ENCODE results near the gene TSSC4. TPM values are rescaled to one million over a fixed set of nuclear protein-coding genes. Genes with fewer than 3 reads are reported as not detected.

Gene TSSC4
- total RNA-seq, 1 donor, result 31.5 TPM

DNA sequence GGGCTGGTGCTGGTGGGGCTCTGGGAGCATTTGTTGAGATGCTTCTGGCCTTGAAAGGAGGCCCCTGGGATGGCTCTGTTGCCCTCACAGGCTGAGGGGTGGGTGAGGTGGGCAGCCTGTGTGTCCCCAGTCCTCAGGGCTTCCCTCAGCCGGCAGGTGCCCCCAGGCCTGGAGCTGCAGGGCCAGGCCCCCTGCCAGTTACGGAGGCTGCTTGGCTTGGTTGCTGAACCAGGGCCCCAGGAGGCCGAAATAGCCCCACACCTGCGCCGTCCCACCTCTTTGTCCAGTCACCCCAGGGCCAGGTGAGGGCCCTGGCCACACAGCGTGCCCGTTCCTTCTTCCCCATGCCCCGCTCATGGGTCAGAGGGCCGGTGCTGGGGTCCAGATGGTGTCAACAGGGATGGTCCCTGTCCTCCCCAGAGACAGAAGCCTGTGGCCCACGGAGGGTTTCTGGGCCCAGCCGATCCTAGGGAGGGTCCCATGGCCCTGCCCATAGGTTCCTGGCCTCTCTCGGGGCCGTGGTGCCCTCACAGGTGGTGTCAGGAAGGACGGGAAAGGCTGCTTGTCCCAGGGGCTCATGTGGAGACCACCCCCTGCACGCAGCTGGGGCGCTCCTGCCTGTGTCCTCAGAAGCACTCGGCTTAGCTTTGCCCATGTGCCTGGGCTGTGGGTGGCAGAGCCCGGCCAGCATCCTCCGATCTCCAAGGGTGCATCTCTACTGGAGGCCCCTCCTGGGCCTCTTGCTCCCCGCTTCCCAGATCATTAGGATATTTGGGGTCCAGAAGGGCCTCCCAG lies 9.2 kb upstream of the TSSC4 start:
- TF ChIP-seq, protein P1, sequence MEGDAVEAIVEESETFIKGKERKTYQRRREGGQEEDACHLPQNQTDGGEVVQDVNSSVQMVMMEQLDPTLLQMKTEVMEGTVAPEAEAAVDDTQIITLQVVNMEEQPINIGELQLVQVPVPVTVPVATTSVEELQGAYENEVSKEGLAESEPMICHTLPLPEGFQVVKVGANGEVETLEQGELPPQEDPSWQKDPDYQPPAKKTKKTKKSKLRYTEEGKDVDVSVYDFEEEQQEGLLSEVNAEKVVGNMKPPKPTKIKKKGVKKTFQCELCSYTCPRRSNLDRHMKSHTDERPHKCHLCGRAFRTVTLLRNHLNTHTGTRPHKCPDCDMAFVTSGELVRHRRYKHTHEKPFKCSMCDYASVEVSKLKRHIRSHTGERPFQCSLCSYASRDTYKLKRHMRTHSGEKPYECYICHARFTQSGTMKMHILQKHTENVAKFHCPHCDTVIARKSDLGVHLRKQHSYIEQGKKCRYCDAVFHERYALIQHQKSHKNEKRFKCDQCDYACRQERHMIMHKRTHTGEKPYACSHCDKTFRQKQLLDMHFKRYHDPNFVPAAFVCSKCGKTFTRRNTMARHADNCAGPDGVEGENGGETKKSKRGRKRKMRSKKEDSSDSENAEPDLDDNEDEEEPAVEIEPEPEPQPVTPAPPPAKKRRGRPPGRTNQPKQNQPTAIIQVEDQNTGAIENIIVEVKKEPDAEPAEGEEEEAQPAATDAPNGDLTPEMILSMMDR (IDR thresholded peaks at IDR 0.05; ENCODE audit: insufficient read depth, low read length), result no peak
- no peak overlapping the region for H3K4me3 ChIP-seq (ENCODE audit: low read depth, low read length)
- DNase-seq (ENCODE audit: low read depth), result no peak

DNA sequence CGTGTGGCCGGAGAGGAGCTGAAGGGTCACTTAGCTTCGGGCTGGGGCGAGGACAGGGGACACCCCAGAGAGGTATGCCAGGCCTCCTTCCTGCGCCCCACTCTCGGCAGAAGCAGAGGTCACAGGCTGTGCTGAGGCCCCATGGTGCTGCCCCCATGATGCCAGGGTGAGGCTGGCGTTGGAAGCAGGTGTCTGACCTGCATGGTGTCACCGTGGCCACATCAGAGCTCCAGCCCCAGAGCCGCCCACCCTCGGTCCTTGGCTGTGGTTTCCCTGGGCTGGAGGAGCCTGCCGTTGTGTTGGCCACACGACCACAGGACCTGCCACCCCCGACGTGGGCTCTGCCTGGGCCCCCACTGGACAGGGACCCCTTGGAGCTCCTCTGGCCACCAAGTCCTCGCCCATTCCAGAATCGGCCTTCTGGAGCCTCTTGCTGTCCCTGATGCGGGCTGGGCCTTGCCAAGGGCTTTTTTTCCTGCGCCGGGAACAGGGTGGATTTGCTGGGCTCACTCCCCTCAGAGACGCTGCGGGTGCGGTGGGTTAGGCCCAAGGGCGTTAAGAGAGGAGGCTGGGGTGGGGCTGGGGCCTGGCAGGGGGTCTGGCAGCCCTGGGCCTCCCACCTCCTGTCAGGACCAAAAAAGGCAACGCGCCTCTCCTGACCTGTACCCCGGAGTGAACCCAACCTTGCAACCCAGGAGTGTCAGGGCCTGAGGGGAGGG lies 8.2 kb upstream of the TSSC4 start:
- no peak overlapping the region for H3K4me3 ChIP-seq (ENCODE audit: low read depth, low read length)
- TF ChIP-seq, protein P1 (IDR thresholded peaks at IDR 0.05; ENCODE audit: insufficient read depth, low read length), result no peak
- no peak for DNase-seq (ENCODE audit: low read depth)

DNA sequence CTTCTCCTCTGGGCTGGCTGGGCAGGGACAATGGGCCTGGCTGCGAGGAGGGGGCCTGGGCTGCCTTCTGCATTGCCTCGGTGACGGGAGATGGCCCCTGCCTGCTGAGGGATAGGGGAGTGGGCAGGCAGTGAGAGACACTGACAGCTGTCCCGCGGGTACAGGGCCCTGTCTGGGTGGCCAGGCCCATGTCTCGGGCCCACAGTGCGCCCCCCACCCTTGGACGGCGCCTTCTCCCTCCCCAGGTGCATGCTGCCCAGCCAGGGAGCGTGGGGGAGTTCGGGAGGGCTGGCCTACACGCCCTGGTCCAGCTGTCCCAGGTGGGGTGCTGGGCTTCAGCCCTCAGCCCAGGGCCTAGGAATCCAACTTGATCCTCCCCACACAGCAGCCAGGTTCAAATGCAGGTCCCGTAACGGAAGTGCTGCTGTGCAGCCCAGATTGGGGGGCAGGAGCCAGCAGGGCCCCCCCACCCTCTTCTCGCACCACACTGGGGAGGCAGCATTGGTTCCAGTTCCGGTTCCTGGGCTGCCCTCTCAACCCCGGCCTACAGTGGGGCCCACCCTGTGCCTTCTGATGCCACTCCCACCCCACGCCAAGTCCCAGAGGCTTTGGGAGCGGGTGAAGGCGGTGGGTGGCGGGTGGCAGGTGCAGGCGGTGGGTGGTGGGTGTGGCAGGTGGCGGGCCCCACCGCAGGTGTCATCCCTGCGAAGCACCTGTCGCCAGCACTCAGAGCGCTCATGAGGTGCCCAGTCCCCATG lies 7.3 kb upstream of the TSSC4 start:
- H3K4me3 ChIP-seq (ENCODE audit: low read depth, low read length), result no peak overlapping the region
- TF ChIP-seq, protein P1 (IDR thresholded peaks at IDR 0.05; ENCODE audit: insufficient read depth, low read length), result no peak
- no peak for DNase-seq (ENCODE audit: low read depth)

GRCh38 chr11:2393941-2394817 lies 6.4 kb upstream of the TSSC4 start:
- no peak overlapping the region for H3K4me3 ChIP-seq (ENCODE audit: low read depth, low read length)
- TF ChIP-seq, protein P1 (IDR thresholded peaks at IDR 0.05; ENCODE audit: insufficient read depth, low read length), result no peak
- no peak for DNase-seq (ENCODE audit: low read depth)

DNA sequence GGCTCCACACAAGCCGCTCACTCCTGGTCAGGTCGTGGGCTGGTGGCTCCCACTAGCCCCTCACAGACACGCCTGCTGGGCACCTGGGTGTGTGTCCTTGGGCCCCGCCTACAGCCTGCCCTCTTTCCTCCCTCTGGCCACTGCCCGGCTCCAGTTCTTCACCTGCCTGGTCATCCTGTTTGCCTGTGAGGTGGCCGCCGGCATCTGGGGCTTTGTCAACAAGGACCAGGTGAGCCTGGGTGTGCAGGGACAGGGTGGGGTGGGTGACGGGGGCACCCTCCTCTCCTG lies 5.8 kb upstream of the TSSC4 start:
- DNase-seq (ENCODE audit: low read depth), result no peak
- TF ChIP-seq, protein P1 (IDR thresholded peaks at IDR 0.05; ENCODE audit: insufficient read depth, low read length), result no peak
- H3K4me3 ChIP-seq (ENCODE audit: low read depth, low read length), result no peak overlapping the region

DNA sequence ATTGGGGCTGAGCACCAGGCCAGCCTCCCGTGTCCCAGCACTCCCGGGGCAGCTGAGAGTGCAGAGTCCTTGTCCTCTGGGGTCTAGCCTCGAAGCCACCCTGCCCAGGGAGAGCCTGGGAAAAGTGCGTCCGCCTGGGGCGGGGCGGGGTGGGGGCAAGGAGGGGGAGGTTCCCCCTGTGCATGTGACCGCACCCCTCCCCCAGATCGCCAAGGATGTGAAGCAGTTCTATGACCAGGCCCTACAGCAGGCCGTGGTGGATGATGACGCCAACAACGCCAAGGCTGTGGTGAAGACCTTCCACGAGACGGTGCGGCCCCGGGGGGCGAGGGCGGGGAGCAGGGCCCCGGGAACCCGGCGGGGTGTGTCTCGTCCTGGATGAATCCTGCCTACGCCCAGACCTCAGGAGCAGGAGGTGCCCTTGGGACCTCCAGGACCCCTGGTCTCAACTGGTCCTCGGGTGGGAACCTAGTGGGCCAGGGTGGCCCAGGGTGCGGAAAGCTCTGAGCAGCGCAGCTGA lies 5.3 kb upstream of the TSSC4 start:
- TF ChIP-seq, protein P1 (IDR thresholded peaks at IDR 0.05; ENCODE audit: insufficient read depth, low read length), result no peak
- no peak overlapping the region for H3K4me3 ChIP-seq (ENCODE audit: low read depth, low read length)
- no peak for DNase-seq (ENCODE audit: low read depth)
